GM23338 (cell line): ENCODE measurements around the gene NFKBIB.

Experiments used
- CTCF ChIP-seq, 2 experiments: fragments of 200-600 bp in 1 of 2; sonication (generic) in 1 of 2; conservative IDR thresholded peaks; 2 replicates each; pipeline versions ENCODE4 v1.5.1 to v1.6.1; 2016 to 2017; ENCODE audit warnings: antibody characterized with exemption in 2 of 2, low read depth in 2 of 2, mild to moderate bottlenecking in 2 of 2, moderate library complexity in 1 of 2
- REST ChIP-seq: IDR thresholded peaks from one replicate; pipeline ENCODE4 v1.6.1; 2018; ENCODE audit warnings: antibody characterized with exemption; ENCODE audit not compliant: unreplicated experiment
- STAT1 ChIP-seq: IDR thresholded peaks from one replicate; pipeline ENCODE4 v1.6.1; 2016; ENCODE audit warnings: antibody characterized with exemption; ENCODE audit not compliant: unreplicated experiment
- TF ChIP-seq, protein P1 (sequence below): IDR thresholded peaks from 2 replicates; pipeline ENCODE4 v1.6.1; 2016; ENCODE audit warnings: antibody characterized with exemption

DNA sequence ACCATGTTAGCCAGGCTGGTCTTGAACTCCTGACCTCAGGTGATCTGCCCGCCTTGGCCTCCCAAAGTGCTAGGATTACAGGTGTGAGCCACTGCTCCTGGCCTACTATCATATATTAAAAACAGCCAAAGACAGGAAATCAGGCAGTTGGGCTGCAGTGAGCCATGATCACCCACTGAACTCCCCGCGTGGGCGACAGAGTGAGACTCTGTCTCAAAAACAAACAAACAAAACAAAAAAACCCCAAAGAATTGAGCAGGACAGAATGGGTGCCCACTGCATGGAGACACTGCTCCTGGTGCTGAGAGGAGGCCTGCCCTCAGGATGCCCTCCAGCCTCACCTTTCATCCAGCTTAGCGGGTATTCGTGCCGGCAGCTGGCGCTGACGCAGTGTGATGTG, 16.5 kb upstream of the NFKBIB start:
- TF ChIP-seq CTCF (conservative IDR thresholded peaks at IDR 0.05; ENCODE audit: low read depth in 2 of 2), result no peak
- TF ChIP-seq, protein P1, sequence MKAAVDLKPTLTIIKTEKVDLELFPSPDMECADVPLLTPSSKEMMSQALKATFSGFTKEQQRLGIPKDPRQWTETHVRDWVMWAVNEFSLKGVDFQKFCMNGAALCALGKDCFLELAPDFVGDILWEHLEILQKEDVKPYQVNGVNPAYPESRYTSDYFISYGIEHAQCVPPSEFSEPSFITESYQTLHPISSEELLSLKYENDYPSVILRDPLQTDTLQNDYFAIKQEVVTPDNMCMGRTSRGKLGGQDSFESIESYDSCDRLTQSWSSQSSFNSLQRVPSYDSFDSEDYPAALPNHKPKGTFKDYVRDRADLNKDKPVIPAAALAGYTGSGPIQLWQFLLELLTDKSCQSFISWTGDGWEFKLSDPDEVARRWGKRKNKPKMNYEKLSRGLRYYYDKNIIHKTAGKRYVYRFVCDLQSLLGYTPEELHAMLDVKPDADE, result no peak
- no peak for TF ChIP-seq REST
- no peak for TF ChIP-seq STAT1
